ENCODE data around the gene KLHL10. TPM values are rescaled to one million over a fixed set of nuclear protein-coding genes. Genes with fewer than 3 reads are reported as not detected.
A peak's percentile ranks its signal among the peaks of the same experiment; 100 is the strongest.

KLHL10 gene
- total and polyA plus RNA-seq, 2 of the 13 experiments (the other 11 are each of a cell fraction or from before 2014, with no cell fraction given), result 0.04 to 0.08 TPM

- 0 out of 2 replicates have a peak, but pooled peaks have one; percentile 51 for TF ChIP-seq ZHX1 (CRISPR knock-in tag; IDR thresholded peaks at IDR 0.05; ENCODE audit: low read depth)
- TF ChIP-seq AHDC1 (CRISPR knock-in tag; IDR thresholded peaks at IDR 0.05; ENCODE audit: borderline replicate concordance), result peak; percentile 45; the same call in 1 of the 2 replicates
- no peak for TF ChIP-seq ZKSCAN5 (CRISPR knock-in tag; IDR thresholded peaks at IDR 0.05)
- no peak for TF ChIP-seq SOX6 (IDR thresholded peaks at IDR 0.05)
- peak; percentile 54 for TF ChIP-seq SOX6 (CRISPR knock-in tag; IDR thresholded peaks at IDR 0.05)
- no peak for TF ChIP-seq ZNF264 (CRISPR knock-in tag; IDR thresholded peaks at IDR 0.05)
- peak; percentile 74; the same call in 1 of the 2 replicates for TF ChIP-seq ZNF280D (CRISPR knock-in tag; IDR thresholded peaks at IDR 0.05)
- no peak for TF ChIP-seq ZSCAN29 (CRISPR knock-in tag; conservative IDR thresholded peaks at IDR 0.05)
- no peak for TF ChIP-seq SAP130 (CRISPR knock-in tag; IDR thresholded peaks at IDR 0.05; ENCODE audit: low read depth)
- no peak for TF ChIP-seq ZFAT (CRISPR knock-in tag; conservative IDR thresholded peaks at IDR 0.05)
- peak; percentile 93 for TF ChIP-seq ZNF18 (CRISPR knock-in tag; IDR thresholded peaks at IDR 0.05; ENCODE audit: insufficient replicate concordance)
Measured at GRCh38 chr17:41891135-41892020, 53.8 kb downstream of the KLHL10 start (continued).
